Upper lobe of left lung (tissue), 6 donors: Measurements from ENCODE around the gene DPH5. TPM values are rescaled to one million over a fixed set of nuclear protein-coding genes. Genes with fewer than 3 reads are reported as not detected.

Experiments used
- ATAC-seq, 2 donors: fragments of 200-7000 bp; cut with Tn5 transposase; one replicate each; pipeline ENCODE4 v1.9.1; 2022; ENCODE audit warnings: mild to moderate bottlenecking in 2 of 2, moderate library complexity in 2 of 2; ENCODE audit not compliant: low FRiP score in 2 of 2
- DNase-seq, 2 donors: peaks; one replicate each; pipeline ENCODE4 v3.0.0-alpha.2; 2019 to 2020
- H3K27ac ChIP-seq, 4 donors: fragments of 200-600 bp; sonication (generic); one replicate each; pipeline ENCODE4 v1.5.1; 2016 to 2019
- H3K27me3 ChIP-seq, 4 donors: fragments of 200-600 bp; sonication (generic); one replicate each; pipeline ENCODE4 v1.5.1; 2017 to 2019
- H3K36me3 ChIP-seq, 4 donors: fragments of 200-600 bp; sonication (generic); one replicate each; pipeline ENCODE4 v1.5.1; 2016 to 2019
- H3K4me1 ChIP-seq, 4 donors: fragments of 200-600 bp; sonication (generic); one replicate each; pipeline ENCODE4 v1.5.1; 2018 to 2019
- H3K4me3 ChIP-seq, 4 donors: fragments of 200-600 bp; sonication (generic); one replicate each; pipeline ENCODE4 v1.5.1; 2017 to 2019; ENCODE audit warnings: mild to moderate bottlenecking in 2 of 4, moderate library complexity in 1 of 4
- H3K9me3 ChIP-seq, 4 donors: fragments of 200-600 bp; sonication (generic); one replicate each; pipeline ENCODE4 v1.5.1; 2018 to 2019
- EP300 ChIP-seq, 4 donors: sonication (generic); formaldehyde crosslinking; IDR thresholded peaks; one replicate each; pipeline ENCODE4 v1.5.1; 2017; ENCODE audit warnings: antibody characterized with exemption in 4 of 4, control low read depth in 2 of 4
- POLR2A ChIP-seq, 4 donors: fragments of 450-650 bp; IDR thresholded peaks; one replicate each; pipeline ENCODE4 v1.5.1; 2016 to 2017; ENCODE audit warnings: antibody characterized with exemption in 4 of 4, mild to moderate bottlenecking in 2 of 4
- POLR2AphosphoS5 ChIP-seq, 2 donors: sonication (generic); formaldehyde crosslinking; IDR thresholded peaks; one replicate each; pipeline ENCODE4 v1.5.1; 2017; ENCODE audit warnings: antibody characterized with exemption in 2 of 2
- WGBS, 2 donors: methylation state at CpG; one replicate each; pipeline ENCODE4 v1.1.5; 2017 to 2018; 5-methylcytosine and 5-hydroxymethylcytosine counted together
- total RNA-seq, 6 donors: library from RNA; depleted of rRNA in 4 of 6; stranded (reverse); fragments of >200 nt in 4 of 6; gene quantifications; one replicate each; pipeline versions ENCODE4 v1.1.0 to v1.2.1, GENCODE V29; 2016 to 2021
- TF ChIP-seq, protein P1 (sequence below), 6 experiments: fragments of 450-650 bp in 4 of 6; fragments of 200-600 bp in 2 of 6; sonication (generic) in 2 of 6; IDR thresholded peaks; one replicate each; pipeline ENCODE4 v1.5.1; 2016 to 2019; ENCODE audit warnings: antibody characterized with exemption in 6 of 6
- donor health status: DM: no; HTN: no; CAD: no; lungs with moderate emphysema.
- donor health status: DM: no; HTN: yes; CAD: no; lungs with severe emphysema.

Gene DPH5
- total RNA-seq, 6 donors from 2014 or later: 14.8 to 25.2 (median 21.5) TPM

DNA sequence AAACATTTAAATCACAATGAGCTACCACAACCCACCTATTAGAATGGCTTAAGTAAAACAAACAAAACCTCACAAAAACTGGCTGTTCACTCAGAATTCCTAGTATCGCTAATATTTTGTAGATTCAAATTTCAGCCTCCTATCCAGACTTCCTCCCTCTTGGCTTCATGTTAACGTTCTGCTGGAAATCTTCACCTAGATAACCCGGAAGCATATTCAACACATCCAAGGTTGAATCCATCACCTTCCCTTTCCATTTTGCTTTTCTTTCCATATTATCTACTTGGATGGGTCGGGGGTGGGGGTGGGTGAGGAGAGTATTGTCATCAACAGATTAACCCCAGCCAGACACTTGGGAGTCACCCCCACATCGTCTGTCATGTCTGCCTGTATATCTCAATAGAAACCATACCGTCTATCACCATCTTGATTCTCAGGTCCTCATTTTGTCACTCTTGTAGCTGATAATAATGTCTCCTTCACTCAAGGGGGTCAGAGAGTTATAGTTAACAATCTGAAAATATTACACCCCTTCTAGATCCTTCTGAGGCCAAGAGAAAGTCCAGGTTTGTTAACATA, 1.7 kb upstream of the DPH5 start:
- Histone ChIP-seq H3K36me3 (no peaks in the 10 kb centered on the region), H3K4me1 (peaks cover 14 to 25% (median 18%) of the 10 kb centered on the region in 4 donors), H3K9me3 (no peaks in the 10 kb centered on the region), H3K27ac (no peak overlapping the region), H3K27me3 (no peaks in the 10 kb centered on the region), H3K4me3 (no peak overlapping the region)
- TF ChIP-seq POLR2AphosphoS5 (IDR thresholded peaks at IDR 0.05) (no peak), EP300 (IDR thresholded peaks at IDR 0.05) (no peak), POLR2A (IDR thresholded peaks at IDR 0.05) (no peak)
- TF ChIP-seq, protein P1, sequence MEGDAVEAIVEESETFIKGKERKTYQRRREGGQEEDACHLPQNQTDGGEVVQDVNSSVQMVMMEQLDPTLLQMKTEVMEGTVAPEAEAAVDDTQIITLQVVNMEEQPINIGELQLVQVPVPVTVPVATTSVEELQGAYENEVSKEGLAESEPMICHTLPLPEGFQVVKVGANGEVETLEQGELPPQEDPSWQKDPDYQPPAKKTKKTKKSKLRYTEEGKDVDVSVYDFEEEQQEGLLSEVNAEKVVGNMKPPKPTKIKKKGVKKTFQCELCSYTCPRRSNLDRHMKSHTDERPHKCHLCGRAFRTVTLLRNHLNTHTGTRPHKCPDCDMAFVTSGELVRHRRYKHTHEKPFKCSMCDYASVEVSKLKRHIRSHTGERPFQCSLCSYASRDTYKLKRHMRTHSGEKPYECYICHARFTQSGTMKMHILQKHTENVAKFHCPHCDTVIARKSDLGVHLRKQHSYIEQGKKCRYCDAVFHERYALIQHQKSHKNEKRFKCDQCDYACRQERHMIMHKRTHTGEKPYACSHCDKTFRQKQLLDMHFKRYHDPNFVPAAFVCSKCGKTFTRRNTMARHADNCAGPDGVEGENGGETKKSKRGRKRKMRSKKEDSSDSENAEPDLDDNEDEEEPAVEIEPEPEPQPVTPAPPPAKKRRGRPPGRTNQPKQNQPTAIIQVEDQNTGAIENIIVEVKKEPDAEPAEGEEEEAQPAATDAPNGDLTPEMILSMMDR (IDR thresholded peaks at IDR 0.05): no peak
- DNase-seq: no peak
- no peak for ATAC-seq
- 91 to 95% methylated on average over 6 of the region's 6 CpGs for WGBS, 2 donors

DNA sequence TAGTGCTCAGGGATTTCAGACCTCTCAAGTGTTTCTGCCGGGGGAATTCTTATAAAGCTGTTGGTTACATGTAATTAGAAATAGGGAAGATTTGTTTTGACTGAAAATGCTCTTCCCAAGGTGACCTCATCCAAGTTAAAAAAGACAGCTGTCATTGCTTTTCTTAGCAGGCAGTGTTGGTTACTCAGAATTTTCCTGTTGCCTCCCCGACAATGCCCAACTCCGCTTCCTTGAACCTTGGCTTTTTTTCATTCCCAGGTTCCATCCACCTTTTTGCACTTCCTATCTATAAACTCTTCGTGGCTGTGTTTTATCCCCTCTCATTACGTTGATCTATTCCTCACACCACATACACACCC, 825 bp upstream of the DPH5 start:
- TF ChIP-seq EP300 (IDR thresholded peaks at IDR 0.05) (no peak), POLR2A (IDR thresholded peaks at IDR 0.05) (no peak), POLR2AphosphoS5 (IDR thresholded peaks at IDR 0.05) (no peak)
- TF ChIP-seq, protein P1 (IDR thresholded peaks at IDR 0.05): no peak
- H3K4me1 ChIP-seq: peaks cover 14 to 34% (median 18%) of the 10 kb centered on the region in 4 donors
- H3K9me3 ChIP-seq: no peaks in the 10 kb centered on the region
- no peaks in the 10 kb centered on the region for H3K36me3 ChIP-seq
- H3K27ac ChIP-seq: peak overlapping the region; percentile 88 to 93 (median 90)
- DNase-seq (no peak), ATAC-seq (no peak)
- H3K4me3 ChIP-seq: peak overlapping the region; percentile 73 to 86 (median 80)
- no peaks in the 10 kb centered on the region for H3K27me3 ChIP-seq
- 34 to 47% methylated on average over 5 of the region's 5 CpGs for WGBS, 2 donors

DNA sequence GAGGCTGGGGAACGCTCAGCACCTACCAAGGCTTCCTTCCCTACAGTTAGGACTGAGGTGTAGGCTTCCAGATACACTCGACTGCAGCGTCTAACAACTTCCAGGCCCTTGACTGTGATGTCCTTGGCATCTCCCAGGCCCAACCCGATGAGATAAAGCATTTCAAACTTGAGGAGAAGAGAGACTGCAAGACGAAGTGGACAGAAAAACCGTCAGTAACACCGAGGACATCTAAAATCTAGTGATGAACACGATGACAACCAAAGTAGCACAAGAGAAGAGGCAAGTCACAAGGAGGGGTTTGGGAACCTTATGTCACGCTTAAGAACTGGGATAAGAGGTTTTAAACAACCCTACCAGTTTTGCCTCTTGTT, 314 bp downstream of the DPH5 start:
- H3K27ac ChIP-seq: peak overlapping the region; percentile 88 to 93 (median 90)
- DNase-seq (no peak), ATAC-seq (peak; percentile 63 to 80)
- no peak for TF ChIP-seq EP300 (IDR thresholded peaks at IDR 0.05)
- TF ChIP-seq POLR2AphosphoS5 (IDR thresholded peaks at IDR 0.05): no peak
- peaks cover 14 to 34% (median 18%) of the 10 kb centered on the region in 4 donors for H3K4me1 ChIP-seq
- no peaks in the 10 kb centered on the region for H3K9me3 ChIP-seq
- peak overlapping the region; percentile 73 to 86 (median 80) for H3K4me3 ChIP-seq
- H3K27me3 ChIP-seq: no peaks in the 10 kb centered on the region
- 0 to 1% methylated on average over 9 of the region's 9 CpGs for WGBS, 2 donors
- no peaks in the 10 kb centered on the region for H3K36me3 ChIP-seq

DNA sequence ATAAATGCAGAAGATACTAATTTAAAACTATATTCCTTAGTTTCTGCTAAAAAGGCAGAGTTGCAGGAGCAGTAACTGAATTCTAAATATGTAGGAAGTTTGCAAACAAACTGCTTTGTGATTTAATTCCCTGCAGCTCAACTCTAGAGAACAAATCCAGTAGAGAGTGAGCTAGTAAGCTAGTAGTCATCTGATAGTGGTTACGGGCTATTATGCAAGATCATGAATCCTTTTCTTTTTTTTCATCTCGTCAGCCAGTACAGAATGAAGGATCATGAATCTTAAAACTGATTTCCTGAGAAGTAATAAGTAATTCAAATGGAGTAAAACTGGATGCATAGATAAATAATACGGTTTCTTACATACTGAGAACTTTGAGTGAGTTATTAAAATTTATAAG, 3.3 kb downstream of the DPH5 start:
- H3K4me3 ChIP-seq: no peak overlapping the region
- DNase-seq: no peak
- ATAC-seq: no peak
- H3K36me3 ChIP-seq: no peaks in the 10 kb centered on the region
- peaks cover 14 to 28% (median 16%) of the 10 kb centered on the region in 4 donors for H3K4me1 ChIP-seq
- TF ChIP-seq POLR2A (IDR thresholded peaks at IDR 0.05) (no peak), EP300 (IDR thresholded peaks at IDR 0.05) (no peak), POLR2AphosphoS5 (IDR thresholded peaks at IDR 0.05) (no peak)
- TF ChIP-seq, protein P1 (IDR thresholded peaks at IDR 0.05): no peak
- no peak overlapping the region for H3K27ac ChIP-seq
- H3K9me3 ChIP-seq: no peaks in the 10 kb centered on the region
- 58 to 72% methylated on average over 3 of the region's 3 CpGs for WGBS, 2 donors
- H3K27me3 ChIP-seq: no peaks in the 10 kb centered on the region

DNA sequence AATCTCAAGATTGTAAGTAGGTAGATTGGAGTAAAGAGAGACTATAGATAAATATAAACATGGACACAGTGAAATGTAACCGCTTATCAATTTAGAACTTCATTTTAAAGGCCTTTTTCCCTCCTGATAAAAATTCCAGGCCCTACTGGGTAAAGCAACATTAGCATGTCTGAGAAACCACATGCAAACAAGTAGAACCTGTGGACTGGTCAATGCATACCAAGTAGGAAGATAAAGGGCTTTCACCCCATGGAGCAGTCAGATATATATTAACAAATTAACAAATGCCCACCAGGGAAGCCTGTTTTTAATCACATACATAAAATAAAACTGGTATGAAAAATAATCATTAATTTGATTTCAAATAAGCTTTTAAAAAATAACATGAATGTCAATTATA, 8.1 kb downstream of the DPH5 start:
- no peak overlapping the region for H3K4me3 ChIP-seq
- 93 to 100% methylated on average over 1 of the region's 1 CpG for WGBS, 2 donors
- no peaks in the 10 kb centered on the region for H3K9me3 ChIP-seq
- H3K27me3 ChIP-seq: no peaks in the 10 kb centered on the region
- H3K36me3 ChIP-seq: peaks cover 0 to 9% (median 0%) of the 10 kb centered on the region in 4 donors
- no peak for TF ChIP-seq POLR2AphosphoS5 (IDR thresholded peaks at IDR 0.05)
- TF ChIP-seq POLR2A (IDR thresholded peaks at IDR 0.05): no peak
- TF ChIP-seq, protein P1 (IDR thresholded peaks at IDR 0.05): no peak
- no peak for TF ChIP-seq EP300 (IDR thresholded peaks at IDR 0.05)
- DNase-seq (no peak), ATAC-seq (no peak)
- H3K4me1 ChIP-seq: peaks cover 0 to 9% (median 0%) of the 10 kb centered on the region in 4 donors
- H3K27ac ChIP-seq: no peak overlapping the region
